Psoas muscle (tissue), 8 donors: ENCODE measurements around the gene METTL27. TPM values are rescaled to one million over a fixed set of nuclear protein-coding genes. Genes with fewer than 3 reads are reported as not detected.

ENCODE experiments used
- ATAC-seq, 4 donors: fragments of 200-7000 bp; cut with Tn5 transposase; one replicate each; pipeline ENCODE4 v1.9.1; 2020; ENCODE audit warnings: moderate library complexity in 3 of 4, mild to moderate bottlenecking in 2 of 4
- DNase-seq, 2 donors: peaks; one replicate each; pipeline ENCODE4 v3.0.0-alpha.2; 2020
- H3K27ac ChIP-seq: fragments of 200-600 bp; one replicate; pipeline ENCODE4 v1.8.0; 2022
- H3K27me3 ChIP-seq, 3 donors: fragments of 200-600 bp in 1 of 3; one replicate each; pipeline versions ENCODE4 v1.6.1 to v1.8.0; 2013 to 2022; ENCODE audit warnings: low read length in 2 of 3, mild to moderate bottlenecking in 2 of 3, moderate library complexity in 1 of 3; ENCODE audit not compliant: insufficient read depth in 3 of 3
- H3K36me3 ChIP-seq, 2 donors: fragments of 200-600 bp in 1 of 2; one replicate each; pipeline versions ENCODE4 v1.6.1 to v1.8.0; 2013 to 2022; ENCODE audit warnings: low read depth in 1 of 2, mild to moderate bottlenecking in 1 of 2, moderate library complexity in 1 of 2; ENCODE audit not compliant: insufficient read depth in 1 of 2
- H3K4me1 ChIP-seq: fragments of 200-600 bp; one replicate; pipeline ENCODE4 v1.8.0; 2022
- H3K4me3 ChIP-seq: fragments of 200-600 bp; one replicate; pipeline ENCODE4 v1.8.0; 2022; ENCODE audit warnings: mild to moderate bottlenecking
- H3K9me3 ChIP-seq: fragments of 200-600 bp; one replicate; pipeline ENCODE4 v1.8.0; 2022
- CTCF ChIP-seq: fragments of 200-600 bp; IDR thresholded peaks from one replicate; pipeline ENCODE4 v1.8.0; 2022; ENCODE audit warnings: antibody characterized with exemption
- WGBS, 3 donors: extraction: QIAGEN DNeasy Blood & Tissue Kit; methylation state at CpG; one replicate each; pipeline versions ENCODE4 v1.1.6 to v1.1.7; 2013; 5-methylcytosine and 5-hydroxymethylcytosine counted together
- intact Hi-C, 2 donors: fragments of 100-400 bp; cut with DNase I; formaldehyde crosslinking; loops; one replicate each; pipeline versions ENCODE4 v1.11.0 to v1.14.2; 2022
- polyA plus RNA-seq, 3 donors: library from polyadenylated mRNA; stranded (reverse); fragments of 200-250 nt; gene quantifications; one replicate each; pipeline ENCODE4 v1.2.3, GENCODE V29; 2013
- total RNA-seq, 4 donors: library from RNA; stranded (reverse); fragmentation: NEBNext Ultra II Directional in 2 of 4; extraction: Animal tissue kit (Norgen Biotek cat#: 25700) in 2 of 4; gene quantifications; one replicate each; pipeline versions ENCODE4 v1.2.1 to v1.2.4, GENCODE V29; 2021 to 2023
- donor health status: healthy with polysubstance abuse.
- donor health status: DM: no; HTN: no; CAD: no; lungs with moderate emphysema.
- donor health status: Bipolar disorder and iron deficiency.
- donor health status: healthy.
- donor health status: DM: yes; HTN: yes; CAD: no.
- donor health status: DM: no; HTN: no; CAD: no.
- donor health status: DM: no; HTN: no; CAD: no.
- donor health status: DM: yes; HTN: yes; CAD: no.

Gene METTL27
- total and polyA plus RNA-seq, 7 donors, result 0.09 to 0.84 (median 0.22) TPM; not detected in 1

DNA sequence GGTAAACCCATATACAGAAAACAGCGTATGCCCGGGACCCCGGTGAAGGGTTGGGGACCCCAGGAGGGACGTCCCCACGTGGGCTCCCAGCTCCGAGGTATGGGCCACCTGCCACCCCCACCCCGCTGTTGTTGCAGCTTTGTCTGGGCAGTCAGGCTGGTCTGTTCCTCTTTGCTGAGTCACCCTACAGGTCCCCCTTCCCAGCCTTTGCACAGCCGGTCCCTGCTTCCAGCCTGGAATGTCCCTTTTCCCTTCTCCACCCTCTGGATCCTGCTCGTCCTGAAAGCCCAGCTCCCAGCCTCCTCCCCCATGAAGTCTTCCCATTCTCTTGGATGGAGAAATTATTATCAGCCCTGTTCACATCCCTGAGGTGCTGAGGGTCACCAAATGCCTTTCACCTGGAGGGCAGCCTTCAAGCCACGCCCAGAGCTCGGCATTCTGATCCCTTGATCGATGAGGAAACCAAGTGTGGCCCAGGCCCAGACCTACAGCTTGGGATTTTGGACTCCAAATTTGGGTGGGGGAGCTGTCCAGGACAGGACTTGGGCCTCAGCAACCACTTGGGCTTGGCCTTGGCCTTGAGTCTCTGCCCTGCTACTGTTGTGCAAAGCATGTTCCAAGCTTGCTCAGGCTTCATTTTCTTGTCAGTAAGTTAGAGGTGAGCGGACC, 8.9 kb downstream of the METTL27 start:
- 72 to 76% (median 73%) methylated on average over 13 of the region's 13 CpGs for WGBS, 3 donors
- H3K9me3 ChIP-seq, result no peaks in the 10 kb centered on the region
- ATAC-seq (no peak), DNase-seq (no peak)
- no peaks in the 10 kb centered on the region for H3K4me1 ChIP-seq
- H3K27ac ChIP-seq, result no peak overlapping the region
- H3K27me3 ChIP-seq, result peaks cover 0 to 5% (median 2%) of the 10 kb centered on the region in 3 donors
- H3K4me3 ChIP-seq, result no peak overlapping the region
- intact Hi-C loops, result no loop called here
- TF ChIP-seq CTCF, result no peak
- no peaks in the 10 kb centered on the region for H3K36me3 ChIP-seq

- ATAC-seq, result no peak
- Histone ChIP-seq H3K27ac (no peak overlapping the region), H3K4me1 (peaks cover 4% of the 10 kb centered on the region), H3K4me3 (no peak overlapping the region), H3K9me3 (no peaks in the 10 kb centered on the region), H3K27me3 (peaks cover 0 to 5% (median 2%) of the 10 kb centered on the region in 3 donors), H3K36me3 (no peaks in the 10 kb centered on the region)
- TF ChIP-seq CTCF, result no peak
- DNase-seq, result no peak
- intact Hi-C loops, result no loop called here
- WGBS, 3 donors, result 74 to 81% (median 78%) methylated on average over 13 of the region's 13 CpGs
Measured at GRCh38 chr7:73832806-73833205, 9.5 kb downstream of the METTL27 start.

DNA sequence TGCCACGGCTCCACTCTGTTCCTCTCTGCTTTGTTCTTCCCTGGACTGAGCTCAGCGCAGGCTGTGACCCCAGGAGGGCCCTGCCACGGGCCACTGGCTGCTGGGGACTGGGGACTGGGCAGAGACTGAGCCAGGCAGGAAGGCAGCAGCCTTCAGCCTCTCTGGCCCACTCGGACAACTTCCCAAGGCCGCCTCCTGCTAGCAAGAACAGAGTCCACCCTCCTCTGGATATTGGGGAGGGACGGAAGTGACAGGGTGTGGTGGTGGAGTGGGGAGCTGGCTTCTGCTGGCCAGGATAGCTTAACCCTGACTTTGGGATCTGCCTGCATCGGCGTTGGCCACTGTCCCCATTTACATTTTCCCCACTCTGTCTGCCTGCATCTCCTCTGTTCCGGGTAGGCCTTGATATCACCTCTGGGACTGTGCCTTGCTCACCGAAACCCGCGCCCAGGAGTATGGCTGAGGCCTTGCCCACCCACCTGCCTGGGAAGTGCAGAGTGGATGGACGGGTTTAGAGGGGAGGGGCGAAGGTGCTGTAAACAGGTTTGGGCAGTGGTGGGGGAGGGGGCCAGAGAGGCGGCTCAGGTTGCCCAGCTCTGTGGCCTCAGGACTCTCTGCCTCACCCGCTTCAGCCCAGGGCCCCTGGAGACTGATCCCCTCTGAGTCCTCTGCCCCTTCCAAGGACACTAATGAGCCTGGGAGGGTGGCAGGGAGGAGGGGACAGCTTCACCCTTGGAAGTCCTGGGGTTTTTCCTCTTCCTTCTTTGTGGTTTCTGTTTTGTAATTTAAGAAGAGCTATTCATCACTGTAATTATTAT, 10.3 kb downstream of the METTL27 start:
- ATAC-seq (peak in 1 of 4 donors; percentile 24), DNase-seq (no peak)
- no peaks in the 10 kb centered on the region for H3K9me3 ChIP-seq
- intact Hi-C loops, result no loop called here
- WGBS, 3 donors, result 66 to 67% (median 67%) methylated on average over 15 to 16 of the region's 16 CpGs
- H3K4me1 ChIP-seq, result peaks cover 8% of the 10 kb centered on the region
- no peak for TF ChIP-seq CTCF
- H3K4me3 ChIP-seq, result no peak overlapping the region
- peaks cover 0 to 5% (median 2%) of the 10 kb centered on the region in 3 donors for H3K27me3 ChIP-seq
- no peak overlapping the region for H3K27ac ChIP-seq
- no peaks in the 10 kb centered on the region for H3K36me3 ChIP-seq

GRCh38 chr7:73831584-73831833, 10.8 kb downstream of the METTL27 start:
- peaks cover 10% of the 10 kb centered on the region for H3K4me1 ChIP-seq
- 78 to 81% (median 81%) methylated on average over 15 to 16 of the region's 16 CpGs for WGBS, 3 donors
- DNase-seq, result no peak
- H3K36me3 ChIP-seq, result no peaks in the 10 kb centered on the region
- ATAC-seq, result no peak
- no peak overlapping the region for H3K4me3 ChIP-seq
- intact Hi-C loops, result no loop called here
- no peak overlapping the region for H3K27ac ChIP-seq
- peaks cover 0 to 5% (median 2%) of the 10 kb centered on the region in 3 donors for H3K27me3 ChIP-seq
- no peaks in the 10 kb centered on the region for H3K9me3 ChIP-seq
- no peak for TF ChIP-seq CTCF
